Measurements from ENCODE around the gene ELMO2.

DNA sequence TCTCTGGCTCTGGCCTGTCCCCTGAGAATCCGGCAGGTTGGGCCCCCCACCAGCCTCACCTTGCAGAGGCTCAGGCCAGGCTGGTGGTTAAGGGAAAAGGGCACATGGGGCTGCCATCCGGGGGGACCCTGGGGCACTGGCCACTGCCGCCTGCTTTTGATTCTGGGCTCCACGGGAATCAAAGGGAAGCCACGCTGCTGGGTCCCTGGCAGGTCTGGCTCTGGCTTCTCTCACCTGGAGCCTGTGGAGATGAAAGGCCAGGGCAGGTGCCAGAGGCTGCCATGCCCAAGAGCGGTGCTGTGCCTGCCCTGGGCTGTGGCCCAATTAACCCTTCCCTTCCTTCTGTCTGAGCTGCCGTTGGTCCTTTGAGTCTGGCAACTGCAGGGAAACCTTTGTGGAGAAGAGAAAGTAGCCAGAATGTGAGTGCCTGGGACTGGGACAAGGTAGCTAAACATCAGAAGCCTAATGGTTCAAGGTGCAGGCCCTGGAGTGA lies 88.7 kb downstream of the ELMO2 start:
- TF ChIP-seq, protein P1, sequence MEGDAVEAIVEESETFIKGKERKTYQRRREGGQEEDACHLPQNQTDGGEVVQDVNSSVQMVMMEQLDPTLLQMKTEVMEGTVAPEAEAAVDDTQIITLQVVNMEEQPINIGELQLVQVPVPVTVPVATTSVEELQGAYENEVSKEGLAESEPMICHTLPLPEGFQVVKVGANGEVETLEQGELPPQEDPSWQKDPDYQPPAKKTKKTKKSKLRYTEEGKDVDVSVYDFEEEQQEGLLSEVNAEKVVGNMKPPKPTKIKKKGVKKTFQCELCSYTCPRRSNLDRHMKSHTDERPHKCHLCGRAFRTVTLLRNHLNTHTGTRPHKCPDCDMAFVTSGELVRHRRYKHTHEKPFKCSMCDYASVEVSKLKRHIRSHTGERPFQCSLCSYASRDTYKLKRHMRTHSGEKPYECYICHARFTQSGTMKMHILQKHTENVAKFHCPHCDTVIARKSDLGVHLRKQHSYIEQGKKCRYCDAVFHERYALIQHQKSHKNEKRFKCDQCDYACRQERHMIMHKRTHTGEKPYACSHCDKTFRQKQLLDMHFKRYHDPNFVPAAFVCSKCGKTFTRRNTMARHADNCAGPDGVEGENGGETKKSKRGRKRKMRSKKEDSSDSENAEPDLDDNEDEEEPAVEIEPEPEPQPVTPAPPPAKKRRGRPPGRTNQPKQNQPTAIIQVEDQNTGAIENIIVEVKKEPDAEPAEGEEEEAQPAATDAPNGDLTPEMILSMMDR (IDR thresholded peaks at IDR 0.05; ENCODE audit: low read depth, low read length, poor library complexity, severe bottlenecking) = no peak
- no peak for TF ChIP-seq EZH2phosphoT487 (IDR thresholded peaks at IDR 0.05; ENCODE audit: borderline replicate concordance, low read length)
